Measurements from ENCODE around the gene DPF3. TPM values are rescaled to one million over a fixed set of nuclear protein-coding genes. Genes with fewer than 3 reads are reported as not detected.

The DPF3 gene
- total and polyA plus RNA-seq, 2 of the 13 experiments (the other 11 are each of a cell fraction or from before 2014, with no cell fraction given) = 0.09 to 0.60 TPM

DNA sequence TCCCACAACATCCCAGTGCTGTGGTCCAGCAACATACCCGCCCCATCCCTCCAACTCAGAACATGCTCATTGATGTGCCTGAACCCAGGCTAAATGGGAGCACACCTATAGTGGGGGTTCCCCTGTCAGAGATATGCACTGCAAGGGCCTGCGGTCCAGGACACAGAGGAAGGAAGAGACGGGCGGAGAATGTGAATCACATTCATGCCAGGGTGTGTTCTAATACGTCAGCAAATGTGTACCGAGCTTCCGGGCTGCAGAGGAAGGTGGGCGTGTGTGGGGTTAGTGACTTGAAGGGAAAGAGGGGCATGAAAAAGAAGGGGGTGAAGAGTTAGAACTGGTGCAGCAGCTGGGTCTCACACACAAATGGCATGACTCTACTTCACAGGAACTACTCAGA lies 83.7 kb downstream of the DPF3 start:
- DNase-seq (ENCODE audit: low spot score) (no peak), ATAC-seq (no peak), FAIRE-seq (no peak)
- Histone ChIP-seq H2AFZ (ENCODE audit: low read length) (no peak overlapping the region), H4K20me1 (ENCODE audit: insufficient read depth, low read length) (no peaks in the 10 kb centered on the region), H3K79me2 (ENCODE audit: insufficient read depth, low read length) (no peaks in the 10 kb centered on the region), H3K4me3 (replicated peaks in 1 of 3; ENCODE audit: insufficient read depth in 1 of 3, low read depth in 2 of 3, low read length in 3 of 3) (no peak overlapping the region), H3K9me3 (ENCODE audit: low read length) (no peaks in the 10 kb centered on the region), H3K27me3 (ENCODE audit: control insufficient read depth in 1 of 2, insufficient read depth in 2 of 2, low read length in 2 of 2) (peaks cover 5 to 12% of the 10 kb centered on the region in 2 experiments; a peak in 4 of 5 replicates), H3K36me3 (replicated peaks in 1 of 2; ENCODE audit: control insufficient read depth in 1 of 2, insufficient read depth in 2 of 2, low read length in 2 of 2) (no peaks in the 10 kb centered on the region), H3K4me1 (ENCODE audit: insufficient read depth, low read length) (0 out of 2 replicates have a peak, but pooled peaks cover 13% of the 10 kb centered on the region), H3K4me2 (ENCODE audit: low read depth, low read length) (no peak overlapping the region), H3K27ac (ENCODE audit: extremely low read length, insufficient read depth, low read length) (no peak overlapping the region), H3K9ac (ENCODE audit: insufficient read depth, low read depth, low read length) (no peak overlapping the region)
- 34% methylated on average over 8 of the region's 8 CpGs for WGBS (ENCODE audit: low lambda C conversion rate)
- intact Hi-C loops (cut with micrococcal nuclease; ENCODE audit: unreplicated experiment) = loop anchor here (10.0 kb wide), 1 partner anchor 295 kb away; no protein-coding TSS in a partner anchor
- ChIA-PET CTCF (ENCODE audit: low intra/inter-chr PET ratio, low total read pairs) (no interaction called here), POLR2A (no interaction called here)
- TF ChIP-seq ZNF136 (CRISPR knock-in tag; IDR thresholded peaks at IDR 0.05; ENCODE audit: low read depth) = no peak
- no peak for TF ChIP-seq ZNF670 (CRISPR knock-in tag; IDR thresholded peaks at IDR 0.05; ENCODE audit: borderline replicate concordance)
- TF ChIP-seq KDM3A (CRISPR knock-in tag; IDR thresholded peaks at IDR 0.05; ENCODE audit: low read depth) = no peak
- no peak for TF ChIP-seq GATAD2A (CRISPR knock-in tag; IDR thresholded peaks at IDR 0.05)
- TF ChIP-seq, protein P1, sequence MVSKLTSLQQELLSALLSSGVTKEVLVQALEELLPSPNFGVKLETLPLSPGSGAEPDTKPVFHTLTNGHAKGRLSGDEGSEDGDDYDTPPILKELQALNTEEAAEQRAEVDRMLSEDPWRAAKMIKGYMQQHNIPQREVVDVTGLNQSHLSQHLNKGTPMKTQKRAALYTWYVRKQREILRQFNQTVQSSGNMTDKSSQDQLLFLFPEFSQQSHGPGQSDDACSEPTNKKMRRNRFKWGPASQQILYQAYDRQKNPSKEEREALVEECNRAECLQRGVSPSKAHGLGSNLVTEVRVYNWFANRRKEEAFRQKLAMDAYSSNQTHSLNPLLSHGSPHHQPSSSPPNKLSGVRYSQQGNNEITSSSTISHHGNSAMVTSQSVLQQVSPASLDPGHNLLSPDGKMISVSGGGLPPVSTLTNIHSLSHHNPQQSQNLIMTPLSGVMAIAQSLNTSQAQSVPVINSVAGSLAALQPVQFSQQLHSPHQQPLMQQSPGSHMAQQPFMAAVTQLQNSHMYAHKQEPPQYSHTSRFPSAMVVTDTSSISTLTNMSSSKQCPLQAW (CRISPR knock-in tag; IDR thresholded peaks at IDR 0.05) = no peak
- TF ChIP-seq ZNF382 (CRISPR knock-in tag; IDR thresholded peaks at IDR 0.05; ENCODE audit: borderline replicate concordance) = no peak
- no peak for TF ChIP-seq HMG20A (CRISPR knock-in tag; IDR thresholded peaks at IDR 0.05; ENCODE audit: borderline replicate concordance)
- no peak for TF ChIP-seq SP1 (IDR thresholded peaks at IDR 0.05)
- TF ChIP-seq SP1 (CRISPR knock-in tag; IDR thresholded peaks at IDR 0.05) = no peak
- TF ChIP-seq, protein P2, sequence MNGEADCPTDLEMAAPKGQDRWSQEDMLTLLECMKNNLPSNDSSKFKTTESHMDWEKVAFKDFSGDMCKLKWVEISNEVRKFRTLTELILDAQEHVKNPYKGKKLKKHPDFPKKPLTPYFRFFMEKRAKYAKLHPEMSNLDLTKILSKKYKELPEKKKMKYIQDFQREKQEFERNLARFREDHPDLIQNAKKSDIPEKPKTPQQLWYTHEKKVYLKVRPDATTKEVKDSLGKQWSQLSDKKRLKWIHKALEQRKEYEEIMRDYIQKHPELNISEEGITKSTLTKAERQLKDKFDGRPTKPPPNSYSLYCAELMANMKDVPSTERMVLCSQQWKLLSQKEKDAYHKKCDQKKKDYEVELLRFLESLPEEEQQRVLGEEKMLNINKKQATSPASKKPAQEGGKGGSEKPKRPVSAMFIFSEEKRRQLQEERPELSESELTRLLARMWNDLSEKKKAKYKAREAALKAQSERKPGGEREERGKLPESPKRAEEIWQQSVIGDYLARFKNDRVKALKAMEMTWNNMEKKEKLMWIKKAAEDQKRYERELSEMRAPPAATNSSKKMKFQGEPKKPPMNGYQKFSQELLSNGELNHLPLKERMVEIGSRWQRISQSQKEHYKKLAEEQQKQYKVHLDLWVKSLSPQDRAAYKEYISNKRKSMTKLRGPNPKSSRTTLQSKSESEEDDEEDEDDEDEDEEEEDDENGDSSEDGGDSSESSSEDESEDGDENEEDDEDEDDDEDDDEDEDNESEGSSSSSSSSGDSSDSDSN (CRISPR knock-in tag; IDR thresholded peaks at IDR 0.05) = no peak
- no peak for TF ChIP-seq SSRP1 (CRISPR knock-in tag; IDR thresholded peaks at IDR 0.05)
- no peak for TF ChIP-seq ZSCAN30 (CRISPR knock-in tag; IDR thresholded peaks at IDR 0.05)
- TF ChIP-seq ZNF446 (CRISPR knock-in tag; IDR thresholded peaks at IDR 0.05) = no peak
- no TSS peak for BruUV-seq (replicated peaks)
- in situ Hi-C loops (cut with HindIII; ENCODE audit: extremely low pct_ligation_motif_present, low pct_unique_long_range_greater_than_20kb) = no loop called here
